Activated CD8-positive, alpha-beta memory T cell treated with anti-CD3 and anti-CD28 coated beads for 24 hours (primary cell): Measurements from ENCODE around the gene FGB.
"Not testable (repeated sequence)": the region's sequence is repeated elsewhere in the genome, so short reads cannot be mapped to it uniquely, and the experiment has no call there.

Experiments used
- DNase-seq: peaks from one replicate; pipeline ENCODE4 v3.0.0-alpha.2; 2020

Gene FGB

GRCh38 chr4:154566639-154567204 is 3.9 kb downstream of the FGB start:
- no peak for DNase-seq

- no peak for DNase-seq
Observed at GRCh38 chr4:154569028-154569427, 6.2 kb downstream of the FGB start.

- no peak for DNase-seq
Observed at GRCh38 chr4:154569584-154569983, 6.8 kb downstream of the FGB start.

GRCh38 chr4:154573190-154573870 is 10.5 kb downstream of the FGB start:
- DNase-seq: no peak

GRCh38 chr4:154574311-154574710 is 11.5 kb downstream of the FGB start:
- DNase-seq: no peak

GRCh38 chr4:154577324-154577723 is 14.5 kb downstream of the FGB start:
- no peak for DNase-seq

- no peak for DNase-seq
Observed at GRCh38 chr4:154578919-154579318, 16.1 kb downstream of the FGB start.

GRCh38 chr4:154579927-154580326 is 17.1 kb downstream of the FGB start:
- no peak for DNase-seq

GRCh38 chr4:154582723-154583122 is 19.9 kb downstream of the FGB start:
- no peak for DNase-seq

GRCh38 chr4:154583230-154583629 is 20.4 kb downstream of the FGB start:
- DNase-seq: no peak

- DNase-seq: no peak
Observed at GRCh38 chr4:154583677-154584076, 20.9 kb downstream of the FGB start.

- DNase-seq: no peak
Observed at GRCh38 chr4:154584259-154584658, 21.4 kb downstream of the FGB start.

GRCh38 chr4:154585369-154586018 is 22.7 kb downstream of the FGB start:
- no peak for DNase-seq

GRCh38 chr4:154586296-154587033 is 23.7 kb downstream of the FGB start:
- no peak for DNase-seq

- no peak for DNase-seq
Observed at GRCh38 chr4:154588198-154588597, 25.4 kb downstream of the FGB start.

GRCh38 chr4:154589296-154590197 is 26.7 kb downstream of the FGB start:
- DNase-seq: no peak

- DNase-seq: no peak
Observed at GRCh38 chr4:154590329-154591006, 27.7 kb downstream of the FGB start, which contains the start of gene FGA. Gene FGA (minus strand): TSS chr4:154590742. CDS start chr4:154590687, 55 bp downstream.

GRCh38 chr4:154591890-154592289 is 29.1 kb downstream of the FGB start:
- no peak for DNase-seq

GRCh38 chr4:154593868-154594267 is 31.1 kb downstream of the FGB start:
- no peak for DNase-seq

- DNase-seq: not testable (repeated sequence)
Observed at GRCh38 chr4:154594343-154594742, 31.5 kb downstream of the FGB start.

- DNase-seq: no peak
Observed at GRCh38 chr4:154595807-154596206, 33.0 kb downstream of the FGB start.

- not testable (repeated sequence) for DNase-seq
Observed at GRCh38 chr4:154597281-154597680, 34.5 kb downstream of the FGB start.
